NCI-H2029 (cell line): ENCODE results near the gene NUCB2.
A peak's percentile ranks its signal among the peaks of the same experiment; 100 is the strongest.

Experiments used
- DNase-seq: peaks from one replicate; lab custom pipeline; 2025; lab: John Stamatoyannopoulos, UW

Gene NUCB2

DNA sequence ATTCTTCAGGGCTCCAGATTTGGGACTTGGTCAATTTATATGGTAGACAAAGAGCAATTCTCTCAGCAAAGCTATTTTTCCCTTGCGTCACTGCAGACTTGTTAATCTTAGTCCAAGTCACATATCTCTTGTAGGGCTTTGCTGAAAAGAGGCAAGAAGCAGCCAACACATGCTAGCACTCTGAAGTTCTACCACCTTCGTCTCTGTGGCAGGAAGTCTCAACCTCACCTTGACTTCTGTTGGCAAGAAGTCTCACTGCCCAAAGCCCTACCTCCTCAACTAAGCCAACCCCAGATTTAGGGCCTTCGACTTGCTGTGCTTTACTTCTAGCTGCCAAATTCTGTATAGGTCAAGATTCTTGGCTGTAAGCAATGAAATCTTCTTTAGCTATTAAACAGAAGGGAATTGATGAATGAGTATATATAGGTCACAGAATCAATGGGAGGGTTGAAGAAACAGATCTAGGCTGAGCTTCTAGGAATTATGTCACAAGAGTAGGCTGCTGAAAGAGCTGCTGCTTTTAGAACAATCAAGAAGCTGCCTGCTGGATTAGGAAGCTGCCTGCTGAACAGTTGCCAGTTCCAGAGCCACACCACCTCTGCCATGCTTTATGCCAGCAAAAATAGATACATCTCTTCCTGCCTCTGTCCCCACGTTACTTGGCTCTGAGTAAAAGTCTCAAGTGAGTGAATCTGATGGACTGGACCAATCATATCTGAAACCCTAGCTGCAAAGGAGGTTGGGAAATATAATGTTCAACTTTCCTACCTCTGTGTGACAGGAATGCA is 57.5 kb downstream of the NUCB2 start:
- DNase-seq, result no peak

GRCh38 chr11:17343257-17343656 is 66.7 kb downstream of the NUCB2 start:
- no peak for DNase-seq

DNA sequence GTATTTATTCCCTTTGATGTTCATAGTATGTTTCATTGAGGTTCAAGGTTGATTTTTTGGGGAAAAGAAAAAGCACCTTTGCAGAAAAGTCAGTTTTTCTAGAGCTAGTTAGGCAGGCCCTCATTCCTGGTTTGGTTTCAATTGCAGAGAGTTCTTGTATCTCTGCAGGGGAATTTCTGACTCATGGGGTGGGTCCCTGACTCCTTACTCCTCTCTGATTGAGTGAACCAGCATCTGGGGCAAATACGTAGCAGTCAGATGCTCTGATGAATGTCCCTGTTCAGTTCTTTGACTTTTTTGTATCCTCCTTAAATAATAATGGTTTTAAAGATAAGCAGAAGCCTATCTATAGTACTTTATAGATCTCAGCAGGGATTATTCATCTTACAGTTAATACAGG is 67.4 kb downstream of the NUCB2 start:
- DNase-seq, result no peak

DNA sequence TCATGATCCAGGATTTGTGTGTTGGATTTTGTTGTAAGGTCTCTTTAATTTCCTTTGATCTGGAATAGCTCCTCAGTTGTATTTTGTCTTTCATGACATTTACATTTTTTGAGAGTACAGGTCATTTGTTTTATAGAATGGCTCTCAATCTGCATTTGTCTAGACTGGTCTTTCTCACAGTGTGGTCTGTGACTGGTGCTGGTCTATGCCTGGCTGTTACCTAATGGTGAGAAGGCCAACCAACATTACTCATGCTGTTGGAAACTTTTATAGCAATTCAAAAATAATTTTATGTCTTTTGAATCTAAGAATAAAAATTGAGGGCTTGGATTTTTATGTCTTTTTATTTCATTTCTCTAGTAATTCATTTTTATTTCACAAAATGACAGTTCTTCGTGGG is 71.1 kb downstream of the NUCB2 start:
- no peak for DNase-seq

- DNase-seq, result no peak
Measured at GRCh38 chr11:17350455-17351171, 74.1 kb downstream of the NUCB2 start.

DNA sequence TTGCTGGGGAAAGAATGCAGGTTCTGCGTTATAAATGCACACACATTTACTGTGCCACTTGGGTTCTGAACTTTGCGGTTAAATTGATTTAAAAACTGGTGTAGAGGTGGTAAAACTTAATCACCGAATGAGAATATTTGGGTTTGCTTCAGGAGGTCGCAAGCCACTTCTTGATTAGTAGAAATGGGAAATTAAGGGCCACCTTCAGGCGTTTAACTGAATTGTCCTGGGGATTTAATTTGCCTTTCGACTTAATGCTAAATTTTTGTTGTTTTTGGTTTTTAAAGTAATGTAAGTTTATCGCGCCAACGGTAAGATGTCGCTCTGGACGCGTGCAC is 74.6 kb downstream of the NUCB2 start:
- no peak for DNase-seq

GRCh38 chr11:17351510-17352176 is 75.1 kb downstream of the NUCB2 start, which contains the start of gene NCR3LG1:
Gene NCR3LG1, plus strand, starts transcription at chr11:17351800. Its CDS starts 170 bp downstream, at chr11:17351970.
- peak; percentile 37 for DNase-seq

DNA sequence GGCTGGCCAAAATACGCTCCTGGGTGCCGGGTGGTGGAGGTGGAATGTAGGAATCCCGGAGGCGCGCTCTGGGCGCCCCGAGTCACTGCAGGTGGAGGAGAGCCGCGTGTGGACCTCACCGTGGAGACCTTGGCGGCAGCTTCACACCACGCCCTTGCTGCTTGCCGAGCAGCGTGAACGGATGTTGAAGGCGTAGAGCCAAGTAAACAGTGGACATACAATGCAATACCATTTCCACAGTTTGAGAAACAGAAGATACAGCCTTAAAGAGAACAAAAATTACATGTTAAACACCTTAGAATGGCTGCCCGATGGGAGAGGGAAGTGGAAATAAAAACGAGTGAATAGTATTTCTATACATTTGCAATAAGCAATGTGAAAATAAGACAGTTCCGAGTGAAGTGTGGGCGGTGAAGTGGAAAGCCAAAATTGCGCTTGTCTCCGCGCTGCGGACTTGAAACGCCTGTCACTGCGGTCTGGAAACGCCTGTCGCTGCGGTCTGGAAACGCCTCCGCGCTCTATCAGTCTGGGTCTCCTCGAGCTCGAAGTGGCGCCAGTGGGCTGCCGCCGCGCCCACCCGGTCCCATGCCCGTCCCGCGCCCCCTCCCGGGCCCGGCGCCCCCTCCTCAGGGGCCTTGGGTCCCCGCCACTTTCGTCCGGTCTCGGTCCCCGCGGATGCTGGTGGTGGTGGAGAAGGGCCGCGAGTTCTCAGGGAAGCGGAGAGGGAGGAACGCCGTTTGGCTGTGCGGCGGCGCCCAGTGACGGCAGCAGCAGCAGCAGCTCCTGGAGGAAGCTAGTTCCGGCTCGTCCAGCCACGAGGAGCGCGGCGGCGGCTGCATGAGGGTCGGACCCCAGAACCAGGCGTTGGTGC is 76.6 kb downstream of the NUCB2 start:
- DNase-seq, result peak; percentile 60

GRCh38 chr11:17353821-17354600 is 77.5 kb downstream of the NUCB2 start:
- no peak for DNase-seq

DNA sequence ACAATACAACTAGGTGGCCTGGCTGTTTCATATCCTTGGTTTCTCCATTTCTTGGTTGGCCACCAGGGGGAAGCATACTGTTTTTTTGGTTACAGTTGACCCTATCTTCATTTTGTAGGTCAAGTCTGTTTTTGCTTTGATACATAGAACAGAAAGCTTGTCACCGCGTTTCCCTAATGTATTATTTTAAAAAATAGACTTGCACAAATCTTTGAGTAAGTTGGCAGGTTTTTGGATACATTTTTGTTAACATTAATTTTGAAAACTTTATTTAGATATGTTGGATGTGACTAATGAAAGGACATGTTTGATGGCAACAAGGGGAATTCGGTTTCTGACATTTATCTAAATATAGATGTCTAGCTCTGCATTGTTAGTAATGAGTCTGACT is 78.1 kb downstream of the NUCB2 start:
- DNase-seq, result peak; percentile 28

GRCh38 chr11:17366495-17366894 is 90.0 kb downstream of the NUCB2 start:
- no peak for DNase-seq

DNA sequence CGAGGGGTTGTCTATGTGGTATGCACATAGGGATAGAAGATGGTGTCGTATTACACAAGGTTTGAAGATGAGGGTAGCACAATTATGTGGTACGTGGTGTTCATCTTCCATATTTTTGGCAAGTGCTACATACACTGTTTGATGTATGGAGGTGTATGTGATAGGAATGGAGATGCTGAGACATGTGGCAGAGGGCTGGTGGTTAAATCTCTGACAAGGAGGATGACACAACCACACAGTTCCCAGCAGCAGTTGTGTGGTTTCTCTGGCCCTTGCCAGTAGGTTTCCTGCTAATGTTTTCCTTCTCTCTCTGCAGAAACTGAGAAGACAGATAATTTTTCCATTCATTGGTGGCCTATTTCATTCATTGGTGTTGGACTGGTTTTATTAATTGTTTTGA is 92.0 kb downstream of the NUCB2 start:
- DNase-seq, result no peak

DNA sequence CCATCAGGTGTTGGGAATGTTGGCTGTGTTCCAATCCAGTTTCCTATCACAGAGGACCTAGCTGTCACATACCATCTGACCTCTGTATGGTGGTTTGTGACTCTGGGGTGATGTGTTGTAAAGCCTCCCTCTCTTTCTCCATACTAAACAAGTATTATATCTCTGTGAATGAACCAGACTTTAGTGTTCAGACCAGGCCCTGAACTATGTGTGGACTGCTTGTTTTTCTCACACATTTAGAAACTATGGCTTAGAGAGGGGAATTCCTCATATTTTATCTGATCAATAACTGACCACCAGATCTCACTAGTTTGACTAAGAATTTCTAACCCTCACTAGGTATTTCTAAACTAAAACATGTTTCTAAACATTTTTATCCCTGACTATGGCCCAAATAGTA is 92.6 kb downstream of the NUCB2 start:
- DNase-seq, result no peak

GRCh38 chr11:17369684-17370243 is 93.2 kb downstream of the NUCB2 start:
- no peak for DNase-seq

- peak; percentile 6 for DNase-seq
Measured at GRCh38 chr11:17371614-17372013, 95.1 kb downstream of the NUCB2 start.

DNA sequence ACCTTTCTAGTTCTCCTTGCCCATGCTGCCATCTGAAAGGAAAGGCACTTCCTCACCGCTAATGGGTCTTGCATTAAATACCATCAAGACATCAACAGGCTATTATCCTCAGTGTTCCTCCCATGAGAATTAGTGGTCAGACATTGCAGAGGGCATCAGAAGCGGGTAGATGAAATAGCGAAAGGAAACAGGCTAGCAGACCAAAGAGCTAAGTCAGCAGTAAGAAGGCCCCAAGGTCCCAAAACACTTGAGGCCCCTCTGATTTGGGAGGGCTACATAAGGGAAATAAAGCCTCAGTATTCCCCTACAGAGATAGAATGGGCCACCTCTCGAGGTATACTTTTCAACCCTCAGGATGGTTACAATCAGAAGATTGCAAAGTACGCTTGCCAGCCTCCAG is 99.0 kb downstream of the NUCB2 start:
- DNase-seq, result no peak

- no peak for DNase-seq
Measured at GRCh38 chr11:17376493-17376892, 100.0 kb downstream of the NUCB2 start.

DNA sequence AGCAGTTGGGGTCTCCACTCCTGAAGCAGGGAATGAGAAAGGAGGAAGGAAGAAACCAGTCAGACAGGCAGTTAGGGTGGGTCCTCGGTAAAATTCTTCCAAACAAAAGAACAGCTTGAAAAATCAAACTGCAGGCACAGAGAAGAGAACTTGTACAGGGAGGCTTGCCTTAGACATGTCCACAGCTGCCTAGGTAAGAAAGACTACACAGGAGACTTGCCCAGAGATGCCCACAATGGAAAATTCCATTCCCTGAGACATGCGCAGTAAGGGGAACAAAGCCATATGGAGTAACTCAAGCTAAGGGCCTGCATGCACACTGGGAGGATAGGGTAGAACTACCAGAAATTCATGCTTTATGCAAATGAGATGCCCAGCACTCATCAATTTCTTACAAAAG is 102.1 kb downstream of the NUCB2 start:
- no peak for DNase-seq

GRCh38 chr11:17379383-17380180 is 103.0 kb downstream of the NUCB2 start:
- DNase-seq, result no peak

DNA sequence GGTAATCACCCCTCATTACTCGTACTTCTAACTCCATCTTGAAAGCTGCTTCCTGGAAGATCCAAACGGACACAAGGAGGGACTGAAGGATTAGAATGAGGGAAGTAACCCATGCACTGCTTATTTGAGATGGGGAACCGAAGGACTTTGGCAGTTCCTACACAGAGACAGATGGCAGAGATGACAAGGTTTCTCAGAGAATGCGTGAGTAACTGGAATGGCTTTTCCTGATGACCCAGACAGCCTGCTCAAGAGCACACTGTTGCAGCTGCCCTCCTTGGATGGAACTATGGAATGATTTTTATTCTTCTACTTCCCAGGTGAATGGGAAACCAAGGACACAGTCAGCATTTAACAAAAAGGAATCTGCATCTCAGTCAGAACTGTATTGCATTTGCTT is 104.6 kb downstream of the NUCB2 start:
- DNase-seq, result no peak
